Endothelial cell of umbilical vein (primary cell): ENCODE results near the gene PRKAR2B. TPM values are rescaled to one million over a fixed set of nuclear protein-coding genes. Genes with fewer than 3 reads are reported as not detected.

Source experiments
- BruUV-seq: library from RNA; stranded (reverse); fragments of 400-500 nt; replicated peaks from 2 replicates; lab custom pipeline; 2021; lab: Mats Ljungman, UMichigan
- CTCF ChIA-PET: fragments of 300-600, 350-600 bp; sonication (Branson Sonifier 250); formaldehyde crosslinking; loops from one replicate; lab custom pipeline; 2021; ENCODE audit warnings: antibody characterized with exemption, inconsistent platforms; lab: Charles Lee
- POLR2A ChIA-PET: fragments of 300-600, 350-600 bp; sonication (Branson Sonifier 250); formaldehyde crosslinking; loops from one replicate; lab custom pipeline; 2021; ENCODE audit warnings: antibody characterized with exemption, inconsistent platforms; lab: Charles Lee
- DNase-seq: peaks from one replicate; pipeline ENCODE4 v3.0.0-alpha.2; 2011; ENCODE audit warnings: low read depth, low spot score
- FAIRE-seq: peaks from 2 replicates; lab custom pipeline; 2011; peaks lifted over from hg19 to GRCh38; lab: Jason Lieb, UNC
- H2AFZ ChIP-seq: 2 replicates; pipeline ENCODE4 v1.6.0; 2012; ENCODE audit warnings: low read depth, low read length, control low read depth, inconsistent platforms
- H3K27ac ChIP-seq: 2 replicates; pipeline ENCODE4 v1.5.1; 2011; ENCODE audit warnings: low read depth, mild to moderate bottlenecking, control low read depth, low read length, moderate library complexity; ENCODE audit not compliant: insufficient read depth
- H3K27me3 ChIP-seq, 2 experiments: 2 replicates each; pipeline versions ENCODE4 v1.6.0 to v1.6.1; 2011; ENCODE audit warnings: low read length in 2 of 2, mixed read lengths in 1 of 2; ENCODE audit not compliant: control insufficient read depth in 2 of 2, insufficient read depth in 2 of 2
- H3K36me3 ChIP-seq, 2 experiments: 2 replicates in 1 of 2; 3 replicates in 1 of 2; pipeline ENCODE4 v1.5.1; 2011; ENCODE audit warnings: low read length in 2 of 2, mild to moderate bottlenecking in 1 of 2, moderate library complexity in 1 of 2; ENCODE audit not compliant: control insufficient read depth in 2 of 2, insufficient read depth in 2 of 2; ENCODE audit errors: extremely low read depth in 1 of 2
- H3K4me1 ChIP-seq: 3 replicates; pipeline ENCODE4 v1.5.1; 2011; ENCODE audit warnings: mild to moderate bottlenecking, low read length; ENCODE audit not compliant: control insufficient read depth, insufficient read depth; ENCODE audit errors: extremely low read depth
- H3K4me2 ChIP-seq: 2 replicates; pipeline ENCODE4 v1.6.1; 2011; ENCODE audit warnings: low read length, control low read depth, mixed read lengths; ENCODE audit not compliant: insufficient read depth
- H3K4me3 ChIP-seq, 3 experiments: fragments of 200-600 bp in 1 of 3; sonication (generic), shearing (Covaris generic) in 1 of 3; replicated peaks in 1 of 3; 2 replicates each; pipeline ENCODE4 v1.5.1; 2011 to 2016; ENCODE audit warnings: control low read depth in 3 of 3, low read length in 3 of 3, mild to moderate bottlenecking in 2 of 3, inconsistent platforms in 1 of 3, low read depth in 1 of 3, moderate library complexity in 1 of 3; ENCODE audit not compliant: insufficient read depth in 1 of 3
- H3K79me2 ChIP-seq: 2 replicates; pipeline ENCODE4 v1.6.0; 2012; ENCODE audit warnings: low read length, inconsistent platforms; ENCODE audit not compliant: control insufficient read depth, insufficient read depth
- H3K9ac ChIP-seq: replicated peaks from 2 replicates; pipeline ENCODE3; 2011; ENCODE audit warnings: low read length, control low read depth; ENCODE audit not compliant: insufficient read depth; ENCODE audit errors: extremely low read depth
- H3K9me1 ChIP-seq: replicated peaks from 3 replicates; pipeline ENCODE4 v1.6.0; 2011; ENCODE audit warnings: mild to moderate bottlenecking, low read length; ENCODE audit not compliant: control insufficient read depth, insufficient read depth; ENCODE audit errors: extremely low read depth
- H3K9me3 ChIP-seq: replicated peaks from 2 replicates; pipeline ENCODE4 v1.5.1; 2012; ENCODE audit warnings: low read length, inconsistent platforms; ENCODE audit not compliant: control insufficient read depth, insufficient read depth
- H4K20me1 ChIP-seq: replicated peaks from 2 replicates; pipeline ENCODE3; 2011; ENCODE audit warnings: mild to moderate bottlenecking, low read length; ENCODE audit not compliant: control insufficient read depth, insufficient read depth; ENCODE audit errors: extremely low read depth
- EZH2 ChIP-seq: IDR thresholded peaks from 2 replicates; pipeline ENCODE4 v1.6.1; 2012; ENCODE audit warnings: borderline replicate concordance, low read depth, mild to moderate bottlenecking, moderate library complexity, low read length, inconsistent platforms; ENCODE audit not compliant: severe bottlenecking
- FOS ChIP-seq: IDR thresholded peaks from 2 replicates; pipeline ENCODE4 v1.6.1; 2011; ENCODE audit warnings: mild to moderate bottlenecking, low read length, moderate library complexity, borderline replicate concordance; ENCODE audit not compliant: insufficient read depth
- GATA2 ChIP-seq: IDR thresholded peaks from 2 replicates; pipeline ENCODE4 v1.7.0; 2011; ENCODE audit warnings: low read depth, mild to moderate bottlenecking, moderate library complexity, mixed read lengths, low read length; ENCODE audit not compliant: insufficient read length, insufficient read depth
- JUN ChIP-seq: IDR thresholded peaks from 2 replicates; pipeline ENCODE4 v1.6.1; 2011; ENCODE audit warnings: borderline replicate concordance, low read depth; ENCODE audit not compliant: insufficient read length, insufficient read depth
- MYC ChIP-seq: IDR thresholded peaks from one replicate; pipeline ENCODE4 v1.6.1; 2011; ENCODE audit warnings: mild to moderate bottlenecking, low read depth, low read length
- POLR2A ChIP-seq: IDR thresholded peaks from 2 replicates; pipeline ENCODE4 v1.6.1; 2012; ENCODE audit warnings: low read depth, mild to moderate bottlenecking, control low read depth, low read length
- POLR2AphosphoS5 ChIP-seq: IDR thresholded peaks from 2 replicates; pipeline ENCODE4 v1.6.1; 2012; ENCODE audit warnings: low read depth, mild to moderate bottlenecking, control low read depth, low read length, moderate library complexity; ENCODE audit not compliant: insufficient read depth
- dilution Hi-C: fragments of 300-500 bp; cut with MboI; formaldehyde crosslinking; loops from one replicate; pipeline ENCODE4 v1.15.0; 2019; ENCODE audit warnings: low sequenced_read_pairs; ENCODE audit not compliant: extremely low pct_ligation_motif_present
- intact Hi-C: fragments of 100-400 bp; cut with micrococcal nuclease; formaldehyde crosslinking; loops from one replicate; pipeline ENCODE4 v1.10.0; 2022
- polyA plus RNA-seq, 4 experiments: library from polyadenylated mRNA; depleted of rRNA in 3 of 4; stranded (reverse) in 3 of 4; unstranded in 1 of 4; fragments of >200 nt; gene quantifications; 2 replicates each; pipeline versions ENCODE4 v1.2.1 to v1.2.3, GENCODE V29; 2011 to 2012; ENCODE audit warnings: missing spikeins in 1 of 4
- total RNA-seq: library from RNA; stranded (reverse); gene quantifications from 2 replicates; pipeline ENCODE4 v1.2.3, GENCODE V29; 2021
- TF ChIP-seq, protein P1 (sequence below), 2 donors: IDR thresholded peaks; 1 replicate in 1 of 2; 2 replicates in 1 of 2; pipeline ENCODE4 v1.5.1; 2011; ENCODE audit warnings: low read length in 2 of 2, mild to moderate bottlenecking in 2 of 2, moderate library complexity in 2 of 2, control low read depth in 1 of 2, inconsistent platforms in 1 of 2, low read depth in 1 of 2; ENCODE audit not compliant: insufficient read depth in 1 of 2; ENCODE audit errors: extremely low read depth in 1 of 2
- TF ChIP-seq, protein P2 (sequence below): IDR thresholded peaks from 2 replicates; pipeline ENCODE4 v1.6.1; 2011; ENCODE audit not compliant: insufficient read depth, insufficient read length

PRKAR2B gene
- total and polyA plus RNA-seq, 2 donors (not counting 3 experiments of a cell fraction or from before 2014, with no cell fraction given), result 10.7 to 39.8 TPM

DNA sequence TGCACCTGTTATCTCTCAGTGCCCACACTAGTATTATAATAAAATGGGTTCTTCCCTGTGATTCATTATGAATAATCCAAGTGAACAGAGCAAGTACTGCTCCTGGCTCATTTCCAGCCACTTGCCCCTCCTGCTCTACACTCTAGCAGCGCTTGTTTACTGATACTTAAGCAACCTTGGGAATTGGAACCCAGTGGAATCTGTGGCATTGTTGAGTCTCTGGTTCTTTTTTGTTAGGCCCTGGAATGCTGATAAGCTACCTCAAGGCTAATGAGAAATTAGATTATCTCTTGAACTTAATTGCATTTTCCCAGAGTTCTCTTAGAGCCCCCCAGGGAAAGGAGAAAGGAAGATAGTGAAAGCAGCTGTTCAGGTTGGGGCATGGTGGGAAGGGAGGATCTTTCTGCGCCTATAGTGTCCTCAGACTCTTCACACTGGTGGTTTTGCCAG is 34.0 kb downstream of the PRKAR2B start:
- ChIA-PET POLR2A (no interaction called here), CTCF (interaction anchor here (1.2 to 2.7 kb wide), 7 partner anchors 10 to 131 kb away, joined by 3 to 13 read pairs (median 4); no protein-coding TSS in a partner anchor)
- TF ChIP-seq POLR2A (peak; percentile 39), POLR2AphosphoS5 (peak; percentile 78), FOS (peak; percentile 89), JUN (peak; percentile 56), GATA2 (peak; percentile 63), EZH2 (no peak), MYC (no peak)
- TF ChIP-seq, protein P1, sequence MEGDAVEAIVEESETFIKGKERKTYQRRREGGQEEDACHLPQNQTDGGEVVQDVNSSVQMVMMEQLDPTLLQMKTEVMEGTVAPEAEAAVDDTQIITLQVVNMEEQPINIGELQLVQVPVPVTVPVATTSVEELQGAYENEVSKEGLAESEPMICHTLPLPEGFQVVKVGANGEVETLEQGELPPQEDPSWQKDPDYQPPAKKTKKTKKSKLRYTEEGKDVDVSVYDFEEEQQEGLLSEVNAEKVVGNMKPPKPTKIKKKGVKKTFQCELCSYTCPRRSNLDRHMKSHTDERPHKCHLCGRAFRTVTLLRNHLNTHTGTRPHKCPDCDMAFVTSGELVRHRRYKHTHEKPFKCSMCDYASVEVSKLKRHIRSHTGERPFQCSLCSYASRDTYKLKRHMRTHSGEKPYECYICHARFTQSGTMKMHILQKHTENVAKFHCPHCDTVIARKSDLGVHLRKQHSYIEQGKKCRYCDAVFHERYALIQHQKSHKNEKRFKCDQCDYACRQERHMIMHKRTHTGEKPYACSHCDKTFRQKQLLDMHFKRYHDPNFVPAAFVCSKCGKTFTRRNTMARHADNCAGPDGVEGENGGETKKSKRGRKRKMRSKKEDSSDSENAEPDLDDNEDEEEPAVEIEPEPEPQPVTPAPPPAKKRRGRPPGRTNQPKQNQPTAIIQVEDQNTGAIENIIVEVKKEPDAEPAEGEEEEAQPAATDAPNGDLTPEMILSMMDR (IDR thresholded peaks at IDR 0.05; ENCODE audit: extremely low read depth in 1 of 2, insufficient read depth in 1 of 2, low read depth in 1 of 2, low read length in 2 of 2), result no peak
- TF ChIP-seq, protein P2, sequence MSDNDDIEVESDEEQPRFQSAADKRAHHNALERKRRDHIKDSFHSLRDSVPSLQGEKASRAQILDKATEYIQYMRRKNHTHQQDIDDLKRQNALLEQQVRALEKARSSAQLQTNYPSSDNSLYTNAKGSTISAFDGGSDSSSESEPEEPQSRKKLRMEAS, result no peak
- Histone ChIP-seq H3K4me2 (peak overlapping the region; percentile 85), H2AFZ (no peak overlapping the region), H3K9me1 (no peaks in the 10 kb centered on the region), H3K4me1 (peaks cover 51% of the 10 kb centered on the region), H3K9me3 (no peaks in the 10 kb centered on the region), H3K9ac (peak overlapping the region; percentile 70), H3K4me3 (peak overlapping the region in 1 of 3 experiments; percentile 40), H4K20me1 (no peaks in the 10 kb centered on the region), H3K27me3 (no peaks in the 10 kb centered on the region), H3K36me3 (no peaks in the 10 kb centered on the region), H3K79me2 (peaks cover 21% of the 10 kb centered on the region), H3K27ac (peak overlapping the region; percentile 95)
- intact Hi-C loops, result loop anchor here (1.0 to 5.0 kb wide), 4 partner anchors 22 to 791 kb away; partner anchors contain the start of gene PRKAR2B
- FAIRE-seq (peak; percentile 86), DNase-seq (peak; percentile 95)
- dilution Hi-C loops, result no loop called here
- no TSS peak for BruUV-seq
